GM19467 (cell line): ENCODE measurements around the gene CDH13.

Experiments used
- ATAC-seq: cut with Tn5 transposase; IDR thresholded peaks from one replicate; pipeline ENCODE4 v1.9.1; 2021; ENCODE audit warnings: mild to moderate bottlenecking, moderate library complexity; ENCODE audit not compliant: unreplicated experiment

Gene CDH13

GRCh38 chr16:83268169-83268568 lies 641.4 kb downstream of the CDH13 start:
- ATAC-seq = no peak

- no peak for ATAC-seq
Measured at GRCh38 chr16:83269048-83269447, 642.3 kb downstream of the CDH13 start.

GRCh38 chr16:83269541-83269940 lies 642.8 kb downstream of the CDH13 start:
- ATAC-seq = no peak

GRCh38 chr16:83270061-83270460 lies 643.3 kb downstream of the CDH13 start:
- ATAC-seq = no peak

GRCh38 chr16:83270640-83271039 lies 643.9 kb downstream of the CDH13 start:
- no peak for ATAC-seq

- no peak for ATAC-seq
Measured at GRCh38 chr16:83271123-83271522, 644.4 kb downstream of the CDH13 start.

GRCh38 chr16:83271970-83272575 lies 645.3 kb downstream of the CDH13 start:
- no peak for ATAC-seq

- no peak for ATAC-seq
Measured at GRCh38 chr16:83272843-83273242, 646.1 kb downstream of the CDH13 start.

GRCh38 chr16:83273504-83274173 lies 646.9 kb downstream of the CDH13 start:
- ATAC-seq = no peak

- no peak for ATAC-seq
Measured at GRCh38 chr16:83279251-83279650, 652.5 kb downstream of the CDH13 start.

GRCh38 chr16:83285921-83286320 lies 659.2 kb downstream of the CDH13 start:
- no peak for ATAC-seq

GRCh38 chr16:83296505-83296904 lies 669.7 kb downstream of the CDH13 start:
- ATAC-seq = no peak

GRCh38 chr16:83298541-83298940 lies 671.8 kb downstream of the CDH13 start:
- ATAC-seq = no peak

- ATAC-seq = no peak
Measured at GRCh38 chr16:83300326-83300725, 673.6 kb downstream of the CDH13 start.

GRCh38 chr16:83301971-83302370 lies 675.2 kb downstream of the CDH13 start:
- no peak for ATAC-seq

GRCh38 chr16:83302853-83303252 lies 676.1 kb downstream of the CDH13 start:
- ATAC-seq = no peak

- ATAC-seq = no peak
Measured at GRCh38 chr16:83305092-83305491, 678.3 kb downstream of the CDH13 start.

GRCh38 chr16:83306961-83307593 lies 680.3 kb downstream of the CDH13 start:
- no peak for ATAC-seq

- no peak for ATAC-seq
Measured at GRCh38 chr16:83307594-83307992, 680.8 kb downstream of the CDH13 start.

GRCh38 chr16:83308414-83308813 lies 681.6 kb downstream of the CDH13 start:
- no peak for ATAC-seq

GRCh38 chr16:83310816-83311215 lies 684.0 kb downstream of the CDH13 start:
- no peak for ATAC-seq

GRCh38 chr16:83312015-83312717 lies 685.4 kb downstream of the CDH13 start:
- ATAC-seq = no peak
